Measurements from ENCODE around the gene ATP6V0E2.

The ATP6V0E2 gene

GRCh38 chr7:149867762-149868622 is 5.8 kb upstream of the ATP6V0E2 start:
- H3K36me3 ChIP-seq (ENCODE audit: control insufficient read depth, low read length) = peaks cover 9% of the 10 kb centered on the region
- H3K4me1 ChIP-seq (ENCODE audit: control insufficient read depth, low read length) = peaks cover 30% of the 10 kb centered on the region
- no peaks in the 10 kb centered on the region for H3K9me3 ChIP-seq (ENCODE audit: control insufficient read depth, insufficient read depth, low read length)
- H3F3A ChIP-seq (ENCODE audit: control insufficient read depth, insufficient read depth) = peaks cover 10% of the 10 kb centered on the region; the same call in 1 of the 2 replicates
- H3K4me3 ChIP-seq (ENCODE audit: low read length) = no peak overlapping the region
- no peak overlapping the region for H3K4me2 ChIP-seq (ENCODE audit: low read length)
- TF ChIP-seq EZH2phosphoT487 (IDR thresholded peaks at IDR 0.05; ENCODE audit: borderline replicate concordance, low read length) (no peak), CTCF (IDR thresholded peaks at IDR 0.05; ENCODE audit: low read depth, low read length, poor library complexity, severe bottlenecking) (no peak)
- H3K27me3 ChIP-seq (ENCODE audit: control insufficient read depth, low read length) = no peaks in the 10 kb centered on the region
- H3K27ac ChIP-seq (ENCODE audit: low read depth, low read length) = no peak overlapping the region
- H3K79me2 ChIP-seq (ENCODE audit: control insufficient read depth, low read length) = peaks cover 8% of the 10 kb centered on the region
- peaks cover 2% of the 10 kb centered on the region; the same call in 1 of the 2 replicates for H4K20me1 ChIP-seq (ENCODE audit: control insufficient read depth, insufficient read depth, low read depth, low read length)
- H3K9me2 ChIP-seq (replicated peaks; ENCODE audit: control insufficient read depth, low read length) = no peaks in the 10 kb centered on the region

GRCh38 chr7:149868623-149869290 is 5.0 kb upstream of the ATP6V0E2 start:
- Histone ChIP-seq H3K9me2 (replicated peaks; ENCODE audit: control insufficient read depth, low read length) (no peaks in the 10 kb centered on the region), H3K36me3 (ENCODE audit: control insufficient read depth, low read length) (peaks cover 9% of the 10 kb centered on the region), H3K79me2 (ENCODE audit: control insufficient read depth, low read length) (peaks cover 10% of the 10 kb centered on the region), H3K9me3 (ENCODE audit: control insufficient read depth, insufficient read depth, low read length) (no peaks in the 10 kb centered on the region), H3K27ac (ENCODE audit: low read depth, low read length) (no peak overlapping the region), H3K27me3 (ENCODE audit: control insufficient read depth, low read length) (no peaks in the 10 kb centered on the region), H3K4me3 (ENCODE audit: low read length) (no peak overlapping the region), H3K4me2 (ENCODE audit: low read length) (no peak overlapping the region), H3K4me1 (ENCODE audit: control insufficient read depth, low read length) (peaks cover 32% of the 10 kb centered on the region), H4K20me1 (ENCODE audit: control insufficient read depth, insufficient read depth, low read depth, low read length) (peaks cover 2% of the 10 kb centered on the region; the same call in 1 of the 2 replicates), H3F3A (ENCODE audit: control insufficient read depth, insufficient read depth) (peaks cover 10% of the 10 kb centered on the region; the same call in 1 of the 2 replicates)
- TF ChIP-seq EZH2phosphoT487 (IDR thresholded peaks at IDR 0.05; ENCODE audit: borderline replicate concordance, low read length) (no peak), CTCF (IDR thresholded peaks at IDR 0.05; ENCODE audit: low read depth, low read length, poor library complexity, severe bottlenecking) (no peak)

DNA sequence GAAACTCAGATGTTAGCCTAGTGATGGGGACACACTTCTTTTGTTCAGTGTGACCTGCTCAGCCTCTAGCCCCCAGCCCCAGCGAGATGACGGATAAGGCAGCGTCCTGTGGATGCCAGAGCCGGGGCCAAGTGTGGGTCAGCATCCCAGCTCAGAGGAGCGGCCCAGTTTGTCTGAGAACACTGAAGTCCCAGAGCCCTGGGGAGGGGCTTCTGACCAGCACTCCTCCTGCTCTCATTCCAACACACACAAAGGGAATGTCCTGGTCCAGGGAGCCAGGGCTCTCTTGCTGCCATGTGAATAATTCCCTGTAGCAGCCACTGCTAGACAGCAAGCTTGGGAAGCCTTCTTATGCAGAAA is 4.5 kb upstream of the ATP6V0E2 start:
- Histone ChIP-seq H3K27me3 (ENCODE audit: control insufficient read depth, low read length) (no peaks in the 10 kb centered on the region), H3K79me2 (ENCODE audit: control insufficient read depth, low read length) (peaks cover 12% of the 10 kb centered on the region), H3K27ac (ENCODE audit: low read depth, low read length) (no peak overlapping the region), H4K20me1 (ENCODE audit: control insufficient read depth, insufficient read depth, low read depth, low read length) (peaks cover 2% of the 10 kb centered on the region; the same call in 1 of the 2 replicates), H3K36me3 (ENCODE audit: control insufficient read depth, low read length) (peaks cover 9% of the 10 kb centered on the region), H3K9me3 (ENCODE audit: control insufficient read depth, insufficient read depth, low read length) (no peaks in the 10 kb centered on the region), H3K4me3 (ENCODE audit: low read length) (no peak overlapping the region), H3F3A (ENCODE audit: control insufficient read depth, insufficient read depth) (peaks cover 10% of the 10 kb centered on the region; the same call in 1 of the 2 replicates), H3K4me2 (ENCODE audit: low read length) (no peak overlapping the region), H3K9me2 (replicated peaks; ENCODE audit: control insufficient read depth, low read length) (no peaks in the 10 kb centered on the region), H3K4me1 (ENCODE audit: control insufficient read depth, low read length) (peaks cover 33% of the 10 kb centered on the region)
- TF ChIP-seq EZH2phosphoT487 (IDR thresholded peaks at IDR 0.05; ENCODE audit: borderline replicate concordance, low read length) (no peak), CTCF (IDR thresholded peaks at IDR 0.05; ENCODE audit: low read depth, low read length, poor library complexity, severe bottlenecking) (no peak)

Measured in DOHH2 (cell line).